HepG2 (cell line): ENCODE data around the gene LSM5. TPM values are rescaled to one million over a fixed set of nuclear protein-coding genes. Genes with fewer than 3 reads are reported as not detected.
A peak's percentile ranks its signal among the peaks of the same experiment; 100 is the strongest.

Experiments
- ATAC-seq: fragments of 200-7000 bp; cut with Tn5 transposase; 3 replicates; pipeline ENCODE4 v1.9.1; 2020; ENCODE audit warnings: mild to moderate bottlenecking, moderate library complexity
- BruUV-seq: library from RNA; stranded (reverse); fragments of 400-500 nt; replicated peaks from 2 replicates; lab custom pipeline; 2021; lab: Mats Ljungman, UMichigan
- CTCF ChIA-PET: fragments of 300-600 bp; formaldehyde crosslinking; extraction: SDS; loops from one replicate; lab custom pipeline; 2021; ENCODE audit warnings: low total read pairs, inconsistent platforms, low intra/inter-chr PET ratio; lab: Yijun Ruan, JAX
- POLR2A ChIA-PET: fragments of 350-600 bp; sonication (Branson Sonifier 250); formaldehyde crosslinking; loops from one replicate; lab custom pipeline; 2020; ENCODE audit warnings: antibody characterized with exemption, inconsistent platforms; lab: Yijun Ruan, JAX
- DNase-seq: peaks from one replicate; pipeline ENCODE4 v3.0.0-alpha.2; 2015; ENCODE audit warnings: low spot score
- FAIRE-seq: peaks from 3 replicates; lab custom pipeline; 2011; peaks lifted over from hg19 to GRCh38; lab: Jason Lieb, UNC
- H2AFZ ChIP-seq: one replicate; pipeline ENCODE4 v1.6.1; 2011; ENCODE audit warnings: low read length, inconsistent platforms
- H3K27ac ChIP-seq: fragments of 300-600 bp; 3 replicates; pipeline ENCODE4 v1.8.0; 2011; ENCODE audit warnings: mixed run types, mild to moderate bottlenecking, mixed read lengths, low read length, inconsistent platforms; ENCODE audit not compliant: insufficient read depth; ENCODE audit errors: extremely low read length
- H3K27me3 ChIP-seq, 2 experiments: fragments of 200-600 bp in 1 of 2; 2 replicates in 1 of 2; 3 replicates in 1 of 2; pipeline versions ENCODE4 v1.6.0 to v1.8.0; 2011; ENCODE audit warnings: low read length in 2 of 2, mild to moderate bottlenecking in 2 of 2, moderate library complexity in 2 of 2, inconsistent platforms in 1 of 2; ENCODE audit not compliant: insufficient read depth in 2 of 2, control insufficient read depth in 1 of 2
- H3K36me3 ChIP-seq, 2 experiments: fragments of 200-600 bp in 1 of 2; replicated peaks in 1 of 2; 2 replicates in 1 of 2; 3 replicates in 1 of 2; pipeline versions ENCODE4 v1.5.1 to v1.8.0; 2011; ENCODE audit warnings: low read length in 2 of 2, inconsistent platforms in 1 of 2; ENCODE audit not compliant: insufficient read depth in 2 of 2, control insufficient read depth in 1 of 2
- H3K4me1 ChIP-seq: 2 replicates; pipeline ENCODE4 v1.5.1; 2012; ENCODE audit warnings: low read length, inconsistent platforms; ENCODE audit not compliant: insufficient read depth
- H3K4me2 ChIP-seq: 2 replicates; pipeline ENCODE4 v1.6.0; 2011; ENCODE audit warnings: low read depth, low read length, inconsistent platforms
- H3K4me3 ChIP-seq, 3 experiments: fragments of 200-600 bp in 1 of 3; sonication (generic), shearing (Covaris generic) in 1 of 3; replicated peaks in 1 of 3; 2 replicates each; pipeline ENCODE4 v1.5.1; 2011 to 2016; ENCODE audit warnings: low read length in 3 of 3, inconsistent platforms in 2 of 3, low read depth in 2 of 3, mild to moderate bottlenecking in 2 of 3, control low read depth in 1 of 3, mixed read lengths in 1 of 3; ENCODE audit not compliant: insufficient read depth in 1 of 3
- H3K79me2 ChIP-seq: one replicate; pipeline ENCODE4 v1.6.1; 2011; ENCODE audit warnings: low read length, inconsistent platforms; ENCODE audit not compliant: insufficient read depth
- H3K9ac ChIP-seq: 2 replicates; pipeline ENCODE4 v1.6.0; 2011; ENCODE audit warnings: mild to moderate bottlenecking, low read depth, low read length, inconsistent platforms; ENCODE audit not compliant: insufficient read depth
- H3K9me3 ChIP-seq: 2 replicates; pipeline ENCODE4 v1.5.1; 2012; ENCODE audit warnings: mild to moderate bottlenecking, low read length
- H4K20me1 ChIP-seq: 2 replicates; pipeline ENCODE4 v1.6.0; 2011; ENCODE audit warnings: inconsistent platforms, mild to moderate bottlenecking, low read length, moderate library complexity; ENCODE audit not compliant: insufficient read depth
- FOSL2 ChIP-seq: sonication (generic); formaldehyde crosslinking; IDR thresholded peaks from 2 replicates; pipeline ENCODE4 v1.4.0; 2020; ENCODE audit warnings: missing genetic modification reagents
- SP1 ChIP-seq, 2 experiments: fragments of 450-650 bp in 1 of 2; sonication (generic) in 1 of 2; formaldehyde crosslinking in 1 of 2; IDR thresholded peaks; 2 replicates each; pipeline versions ENCODE4 v1.4.0 to v1.6.1; 2016 to 2020; ENCODE audit warnings: missing genetic modification reagents in 1 of 2
- ZBTB38 ChIP-seq: sonication (generic); formaldehyde crosslinking; IDR thresholded peaks from 2 replicates; pipeline ENCODE4 v1.5.1; 2020; ENCODE audit warnings: mild to moderate bottlenecking, missing genetic modification reagents
- WGBS: methylation state at CpG from one replicate; pipeline ENCODE4 v1.1.6; 2017; ENCODE audit warnings: low lambda C conversion rate; 5-methylcytosine and 5-hydroxymethylcytosine counted together
- in situ Hi-C: cut with HindIII; loops from 2 replicates; pipeline ENCODE4 v1.10.0; 2017; ENCODE audit warnings: low pct_unique_long_range_greater_than_20kb; ENCODE audit not compliant: extremely low pct_ligation_motif_present
- intact Hi-C: fragments of 100-400 bp; cut with micrococcal nuclease; formaldehyde crosslinking; loops from one replicate; pipeline ENCODE4 v1.10.0; 2022; ENCODE audit not compliant: unreplicated experiment
- polyA plus RNA-seq, 8 experiments: library from polyadenylated mRNA; depleted of rRNA in 3 of 8; stranded (reverse) in 7 of 8; unstranded in 1 of 8; fragments of >200 nt; fragmentation: Illumina TruSeq in 4 of 8; extraction: Trizol in 4 of 8; gene quantifications; 2 replicates each; pipeline versions ENCODE4 v1.2.1 to v1.2.3, GENCODE V29; 2011 to 2016; ENCODE audit warnings: low read depth in 4 of 8, missing spikeins in 1 of 8, mixed read lengths in 1 of 8; ENCODE audit not compliant: insufficient read depth in 1 of 8
- total RNA-seq, 5 experiments: library from RNA; depleted of rRNA; stranded (reverse); fragments of >200 nt; fragmentation: Illumina TruSeq; extraction: Trizol; gene quantifications; 2 replicates each; pipeline ENCODE4 v1.2.3, GENCODE V29; 2016; ENCODE audit warnings: low read depth in 1 of 5
- TF ChIP-seq, protein P1 (sequence below): sonication (generic); formaldehyde crosslinking; IDR thresholded peaks from 2 replicates; pipeline ENCODE4 v1.4.0; 2020; ENCODE audit warnings: mild to moderate bottlenecking, low read depth, missing genetic modification reagents
- TF ChIP-seq, protein P2 (sequence below): IDR thresholded peaks from 2 replicates; pipeline ENCODE4 v1.6.1; 2012; ENCODE audit warnings: low read length, improper control_type of control experiment
- TF ChIP-seq, protein P3 (sequence below): IDR thresholded peaks from 2 replicates; pipeline ENCODE4 v1.6.1; 2016; ENCODE audit warnings: missing compliant biosample characterization, missing genetic modification reagents, borderline replicate concordance

Gene LSM5
- total and polyA plus RNA-seq, 2 of the 13 experiments (the other 11 are each of a cell fraction or from before 2014, with no cell fraction given) = 30.3 to 183 TPM

DNA sequence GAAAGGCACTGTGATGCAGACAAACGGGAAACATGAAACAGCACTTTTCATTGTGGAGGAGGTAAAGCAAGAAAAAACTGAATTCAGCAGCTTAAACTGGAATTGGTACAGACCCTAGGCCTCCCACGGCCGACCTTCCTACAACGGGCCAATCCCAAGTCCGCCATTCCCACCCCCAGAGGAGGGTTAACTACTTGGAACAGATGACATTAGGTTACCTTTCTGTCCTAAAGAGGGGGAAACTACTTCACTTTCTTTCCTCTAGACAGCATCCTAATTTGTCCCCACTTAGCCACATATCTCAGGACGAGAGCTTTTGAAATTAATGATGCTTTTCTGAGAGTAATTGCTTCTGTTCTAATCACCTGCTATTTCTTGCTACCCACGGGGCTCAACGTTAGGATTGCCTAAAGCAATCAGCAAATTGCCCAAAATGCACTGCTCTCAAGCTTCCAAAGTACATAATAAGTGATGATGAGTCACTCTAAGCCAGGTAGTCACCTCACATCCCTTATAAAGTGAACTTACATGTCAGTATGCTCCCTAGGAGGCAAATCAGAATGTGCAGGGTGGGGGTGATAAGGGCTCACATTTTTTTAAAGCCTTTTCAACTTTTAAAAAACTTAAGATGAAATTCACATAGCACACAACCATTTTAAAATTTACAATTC lies 36.7 kb downstream of the LSM5 start:
- H3K9me3 ChIP-seq = no peaks in the 10 kb centered on the region
- no peak overlapping the region for H3K4me3 ChIP-seq
- no peak overlapping the region for H3K4me2 ChIP-seq
- DNase-seq = no peak
- H3K79me2 ChIP-seq = no peaks in the 10 kb centered on the region
- no peak overlapping the region for H3K9ac ChIP-seq
- intact Hi-C loops (no loop called here), in situ Hi-C loops (no loop called here)
- 0% methylated on average over 8 of the region's 8 CpGs for WGBS
- ChIA-PET CTCF (no interaction called here), POLR2A (no interaction called here)
- H3K27ac ChIP-seq = no peak overlapping the region
- TF ChIP-seq, protein P1, sequence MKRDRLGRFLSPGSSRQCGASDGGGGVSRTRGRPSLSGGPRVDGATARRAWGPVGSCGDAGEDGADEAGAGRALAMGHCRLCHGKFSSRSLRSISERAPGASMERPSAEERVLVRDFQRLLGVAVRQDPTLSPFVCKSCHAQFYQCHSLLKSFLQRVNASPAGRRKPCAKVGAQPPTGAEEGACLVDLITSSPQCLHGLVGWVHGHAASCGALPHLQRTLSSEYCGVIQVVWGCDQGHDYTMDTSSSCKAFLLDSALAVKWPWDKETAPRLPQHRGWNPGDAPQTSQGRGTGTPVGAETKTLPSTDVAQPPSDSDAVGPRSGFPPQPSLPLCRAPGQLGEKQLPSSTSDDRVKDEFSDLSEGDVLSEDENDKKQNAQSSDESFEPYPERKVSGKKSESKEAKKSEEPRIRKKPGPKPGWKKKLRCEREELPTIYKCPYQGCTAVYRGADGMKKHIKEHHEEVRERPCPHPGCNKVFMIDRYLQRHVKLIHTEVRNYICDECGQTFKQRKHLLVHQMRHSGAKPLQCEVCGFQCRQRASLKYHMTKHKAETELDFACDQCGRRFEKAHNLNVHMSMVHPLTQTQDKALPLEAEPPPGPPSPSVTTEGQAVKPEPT (CRISPR knock-in tag) = no peak
- peak; percentile 59 for TF ChIP-seq FOSL2 (CRISPR knock-in tag)
- no peak for FAIRE-seq
- H3K4me1 ChIP-seq = no peaks in the 10 kb centered on the region
- H4K20me1 ChIP-seq = no peaks in the 10 kb centered on the region
- H3K36me3 ChIP-seq = no peaks in the 10 kb centered on the region
- ATAC-seq = peak; percentile 34; the same call in 1 of the 3 replicates
- BruUV-seq = no TSS peak
- no peak overlapping the region for H2AFZ ChIP-seq
- no peaks in the 10 kb centered on the region; a peak in 1 of 5 replicates for H3K27me3 ChIP-seq

GRCh38 chr7:32447218-32447617 lies 43.0 kb downstream of the LSM5 start:
- ChIA-PET CTCF (no interaction called here), POLR2A (no interaction called here)
- Histone ChIP-seq H3K27me3 (no peaks in the 10 kb centered on the region; a peak in 1 of 5 replicates), H3K4me2 (no peak overlapping the region), H3K9me3 (no peaks in the 10 kb centered on the region), H3K36me3 (no peaks in the 10 kb centered on the region), H3K79me2 (no peaks in the 10 kb centered on the region), H3K4me1 (no peaks in the 10 kb centered on the region), H3K27ac (no peak overlapping the region), H2AFZ (no peak overlapping the region), H4K20me1 (no peaks in the 10 kb centered on the region), H3K9ac (no peak overlapping the region), H3K4me3 (no peak overlapping the region)
- 0% methylated on average over 2 of the region's 2 CpGs for WGBS
- in situ Hi-C loops (no loop called here), intact Hi-C loops (no loop called here)
- DNase-seq (no peak), FAIRE-seq (no peak), ATAC-seq (no peak)
- BruUV-seq = no TSS peak
- TF ChIP-seq, protein P2, sequence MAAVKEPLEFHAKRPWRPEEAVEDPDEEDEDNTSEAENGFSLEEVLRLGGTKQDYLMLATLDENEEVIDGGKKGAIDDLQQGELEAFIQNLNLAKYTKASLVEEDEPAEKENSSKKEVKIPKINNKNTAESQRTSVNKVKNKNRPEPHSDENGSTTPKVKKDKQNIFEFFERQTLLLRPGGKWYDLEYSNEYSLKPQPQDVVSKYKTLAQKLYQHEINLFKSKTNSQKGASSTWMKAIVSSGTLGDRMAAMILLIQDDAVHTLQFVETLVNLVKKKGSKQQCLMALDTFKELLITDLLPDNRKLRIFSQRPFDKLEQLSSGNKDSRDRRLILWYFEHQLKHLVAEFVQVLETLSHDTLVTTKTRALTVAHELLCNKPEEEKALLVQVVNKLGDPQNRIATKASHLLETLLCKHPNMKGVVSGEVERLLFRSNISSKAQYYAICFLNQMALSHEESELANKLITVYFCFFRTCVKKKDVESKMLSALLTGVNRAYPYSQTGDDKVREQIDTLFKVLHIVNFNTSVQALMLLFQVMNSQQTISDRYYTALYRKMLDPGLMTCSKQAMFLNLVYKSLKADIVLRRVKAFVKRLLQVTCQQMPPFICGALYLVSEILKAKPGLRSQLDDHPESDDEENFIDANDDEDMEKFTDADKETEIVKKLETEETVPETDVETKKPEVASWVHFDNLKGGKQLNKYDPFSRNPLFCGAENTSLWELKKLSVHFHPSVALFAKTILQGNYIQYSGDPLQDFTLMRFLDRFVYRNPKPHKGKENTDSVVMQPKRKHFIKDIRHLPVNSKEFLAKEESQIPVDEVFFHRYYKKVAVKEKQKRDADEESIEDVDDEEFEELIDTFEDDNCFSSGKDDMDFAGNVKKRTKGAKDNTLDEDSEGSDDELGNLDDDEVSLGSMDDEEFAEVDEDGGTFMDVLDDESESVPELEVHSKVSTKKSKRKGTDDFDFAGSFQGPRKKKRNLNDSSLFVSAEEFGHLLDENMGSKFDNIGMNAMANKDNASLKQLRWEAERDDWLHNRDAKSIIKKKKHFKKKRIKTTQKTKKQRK = no peak
- TF ChIP-seq SP1 (IDR thresholded peaks at IDR 0.05) = no peak
- no peak for TF ChIP-seq SP1 (CRISPR knock-in tag; IDR thresholded peaks at IDR 0.05)
- no peak for TF ChIP-seq ZBTB38
- TF ChIP-seq, protein P3, sequence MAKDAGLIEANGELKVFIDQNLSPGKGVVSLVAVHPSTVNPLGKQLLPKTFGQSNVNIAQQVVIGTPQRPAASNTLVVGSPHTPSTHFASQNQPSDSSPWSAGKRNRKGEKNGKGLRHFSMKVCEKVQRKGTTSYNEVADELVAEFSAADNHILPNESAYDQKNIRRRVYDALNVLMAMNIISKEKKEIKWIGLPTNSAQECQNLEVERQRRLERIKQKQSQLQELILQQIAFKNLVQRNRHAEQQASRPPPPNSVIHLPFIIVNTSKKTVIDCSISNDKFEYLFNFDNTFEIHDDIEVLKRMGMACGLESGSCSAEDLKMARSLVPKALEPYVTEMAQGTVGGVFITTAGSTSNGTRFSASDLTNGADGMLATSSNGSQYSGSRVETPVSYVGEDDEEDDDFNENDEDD (CRISPR knock-in tag) = no peak
